HCEC 1CT (cell line): ENCODE data around the gene MRPL36.

ENCODE experiments used
- DNase-seq: peaks from one replicate; pipeline ENCODE4 v3.0.0-alpha.2; 2017

Gene MRPL36

GRCh38 chr5:1762883-1763547 is 36.6 kb downstream of the MRPL36 start:
- no peak for DNase-seq

- no peak for DNase-seq
Observed at GRCh38 chr5:1762121-1762882, 37.3 kb downstream of the MRPL36 start.

- DNase-seq, result no peak
Observed at GRCh38 chr5:1761453-1761755, 38.2 kb downstream of the MRPL36 start.

GRCh38 chr5:1760656-1761452 is 38.8 kb downstream of the MRPL36 start:
- no peak for DNase-seq

- DNase-seq, result no peak
Observed at GRCh38 chr5:1760231-1760630, 39.4 kb downstream of the MRPL36 start.

- DNase-seq, result no peak
Observed at GRCh38 chr5:1759378-1759970, 40.2 kb downstream of the MRPL36 start.

- no peak for DNase-seq
Observed at GRCh38 chr5:1758574-1758973, 41.1 kb downstream of the MRPL36 start.

GRCh38 chr5:1757511-1757910 is 42.1 kb downstream of the MRPL36 start:
- DNase-seq, result no peak

- no peak for DNase-seq
Observed at GRCh38 chr5:1756481-1756880, 43.2 kb downstream of the MRPL36 start.

GRCh38 chr5:1755321-1755949 is 44.2 kb downstream of the MRPL36 start:
- DNase-seq, result no peak

- no peak for DNase-seq
Observed at GRCh38 chr5:1754531-1755220, 45.0 kb downstream of the MRPL36 start.

GRCh38 chr5:1753490-1753889 is 46.1 kb downstream of the MRPL36 start:
- no peak for DNase-seq

GRCh38 chr5:1752881-1753280 is 46.8 kb downstream of the MRPL36 start:
- DNase-seq, result no peak

- DNase-seq, result no peak
Observed at GRCh38 chr5:1751864-1752822, 47.5 kb downstream of the MRPL36 start.

- no peak for DNase-seq
Observed at GRCh38 chr5:1751026-1751863, 48.4 kb downstream of the MRPL36 start.

- DNase-seq, result no peak
Observed at GRCh38 chr5:1750469-1750868, 49.2 kb downstream of the MRPL36 start.

- DNase-seq, result no peak
Observed at GRCh38 chr5:1749346-1750124, 50.1 kb downstream of the MRPL36 start.

GRCh38 chr5:1748845-1749244 is 50.8 kb downstream of the MRPL36 start:
- DNase-seq, result no peak
